Neuronal stem cell (in vitro differentiated cells): ENCODE measurements around the gene PLXNA3.
"Not testable (repeated sequence)": the region's sequence is repeated elsewhere in the genome, so short reads cannot be mapped to it uniquely, and the experiment has no call there.

Experiments
- DNase-seq: peaks from one replicate; pipeline ENCODE4 v3.0.0-alpha.2; 2013; ENCODE audit warnings: low spot score
- H2AFZ ChIP-seq: one replicate; pipeline ENCODE4 v1.6.1; 2013; ENCODE audit warnings: mild to moderate bottlenecking, low read length, inconsistent platforms
- H2AK5ac ChIP-seq: 2 replicates; pipeline ENCODE4 v1.6.1; 2013; ENCODE audit warnings: low read depth, mild to moderate bottlenecking, inconsistent platforms, low read length, moderate library complexity, mixed read lengths
- H2BK120ac ChIP-seq: 2 replicates; pipeline ENCODE4 v1.6.1; 2013; ENCODE audit warnings: low read depth, mild to moderate bottlenecking, inconsistent platforms, low read length, moderate library complexity, mixed read lengths
- H2BK12ac ChIP-seq: one replicate; pipeline ENCODE4 v1.6.1; 2013; ENCODE audit warnings: low read length, inconsistent platforms
- H2BK15ac ChIP-seq: 2 replicates; pipeline ENCODE4 v1.6.1; 2013; ENCODE audit warnings: mild to moderate bottlenecking, low read length, inconsistent platforms, mixed read lengths
- H2BK5ac ChIP-seq: one replicate; pipeline ENCODE4 v1.6.1; 2013; ENCODE audit warnings: inconsistent platforms, mild to moderate bottlenecking, low read length, moderate library complexity
- H3K14ac ChIP-seq: one replicate; pipeline ENCODE4 v1.6.1; 2013; ENCODE audit warnings: low read length, inconsistent platforms
- H3K18ac ChIP-seq: 2 replicates; pipeline ENCODE4 v1.6.1; 2013; ENCODE audit warnings: low read length, inconsistent platforms
- H3K23ac ChIP-seq: 2 replicates; pipeline ENCODE4 v1.6.1; 2013; ENCODE audit warnings: low read depth, mild to moderate bottlenecking, mixed read lengths, low read length, inconsistent platforms; ENCODE audit not compliant: poor library complexity
- H3K27ac ChIP-seq: replicated peaks from 3 replicates; pipeline ENCODE4 v1.5.1; 2013; ENCODE audit warnings: low read length, inconsistent platforms
- H3K27me3 ChIP-seq, 3 experiments: 2 replicates each; pipeline ENCODE4 v1.6.1; 2013; ENCODE audit warnings: low read length in 3 of 3, mild to moderate bottlenecking in 2 of 3, inconsistent platforms in 1 of 3, low read depth in 1 of 3, mixed read lengths in 1 of 3, moderate library complexity in 1 of 3; ENCODE audit not compliant: control insufficient read depth in 3 of 3, insufficient read depth in 3 of 3
- H3K36me3 ChIP-seq, 2 donors: replicated peaks in 1 of 2; 2 replicates each; pipeline ENCODE4 v1.6.1; 2013; ENCODE audit warnings: low read length in 2 of 2; ENCODE audit not compliant: control insufficient read depth in 2 of 2, insufficient read depth in 2 of 2
- H3K4ac ChIP-seq: 2 replicates; pipeline ENCODE4 v1.6.1; 2013; ENCODE audit warnings: inconsistent platforms, mild to moderate bottlenecking, low read length, moderate library complexity
- H3K4me1 ChIP-seq, 2 donors: 1 replicate in 1 of 2; 2 replicates in 1 of 2; pipeline ENCODE4 v1.6.1; 2013; ENCODE audit warnings: low read length in 2 of 2, low read depth in 1 of 2; ENCODE audit not compliant: control insufficient read depth in 2 of 2, insufficient read depth in 1 of 2
- H3K4me2 ChIP-seq: one replicate; pipeline ENCODE4 v1.6.1; 2013; ENCODE audit warnings: mild to moderate bottlenecking, low read length, inconsistent platforms; ENCODE audit not compliant: insufficient read depth, poor library complexity, severe bottlenecking
- H3K4me3 ChIP-seq, 2 donors: 2 replicates each; pipeline ENCODE4 v1.5.1; 2013; ENCODE audit warnings: low read length in 2 of 2, mild to moderate bottlenecking in 2 of 2, inconsistent platforms in 1 of 2, moderate library complexity in 1 of 2
- H3K79me1 ChIP-seq: one replicate; pipeline ENCODE4 v1.6.1; 2013; ENCODE audit warnings: low read depth, mild to moderate bottlenecking, inconsistent platforms, low read length, moderate library complexity
- H3K9ac ChIP-seq: one replicate; pipeline ENCODE4 v1.6.1; 2013; ENCODE audit warnings: mild to moderate bottlenecking, low read depth, low read length, inconsistent platforms; ENCODE audit not compliant: poor library complexity
- H3K9me3 ChIP-seq, 2 donors: replicated peaks in 1 of 2; 2 replicates each; pipeline versions ENCODE3 to v1.6.1; 2013; ENCODE audit warnings: low read length in 2 of 2, mild to moderate bottlenecking in 2 of 2, inconsistent platforms in 1 of 2, low read depth in 1 of 2, mixed read lengths in 1 of 2, moderate library complexity in 1 of 2; ENCODE audit not compliant: control insufficient read depth in 2 of 2, insufficient read depth in 1 of 2
- H4K8ac ChIP-seq: one replicate; pipeline ENCODE4 v1.6.1; 2013; ENCODE audit warnings: low read depth, mild to moderate bottlenecking, inconsistent platforms, low read length, moderate library complexity
- H4K91ac ChIP-seq: one replicate; pipeline ENCODE4 v1.6.1; 2013; ENCODE audit warnings: low read length, low read depth, mild to moderate bottlenecking, inconsistent platforms; ENCODE audit not compliant: poor library complexity
- WGBS, 2 donors: extraction: QIAGEN DNeasy Blood & Tissue Kit; methylation state at CpG; one replicate each; pipeline ENCODE4 v1.1.7; 2013; ENCODE audit warnings: missing lambda C conversion rate in 2 of 2, mixed read lengths in 1 of 2; ENCODE audit not compliant: insufficient read length in 2 of 2, insufficient replicate concordance in 1 of 2; ENCODE audit errors: extremely low coverage in 2 of 2; 5-methylcytosine and 5-hydroxymethylcytosine counted together

PLXNA3 gene

DNA sequence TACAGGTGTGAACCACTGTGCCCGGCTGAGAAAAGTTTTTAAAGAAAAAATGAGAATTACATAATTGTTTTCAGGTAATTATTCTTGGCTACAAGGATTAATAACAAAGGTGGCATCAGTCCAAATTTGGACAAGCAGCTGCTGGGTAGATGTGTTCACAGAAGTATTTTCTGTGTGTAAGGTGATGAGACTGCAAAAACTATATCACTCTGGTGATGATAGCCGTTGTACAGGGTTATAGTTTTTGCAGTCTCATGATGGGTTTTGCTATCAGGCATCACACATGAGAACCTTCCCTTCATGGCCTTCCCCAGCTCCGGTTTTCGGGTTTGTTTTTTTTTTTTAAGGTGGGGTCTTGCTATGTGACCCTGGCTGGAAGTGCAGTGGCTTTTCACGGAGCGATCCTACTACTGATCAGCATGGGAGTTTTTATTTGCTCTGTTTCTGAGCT, 37.4 kb downstream of the PLXNA3 start:
- Histone ChIP-seq H3K27me3 (no peaks in the 10 kb centered on the region), H3K9me3 (no peaks in the 10 kb centered on the region), H3K4me2 (no peak overlapping the region), H3K9ac (no peak overlapping the region), H3K4me1 (no peaks in the 10 kb centered on the region), H2BK15ac (no peak overlapping the region), H4K8ac (no peak overlapping the region), H3K4ac (no peak overlapping the region), H2BK12ac (no peak overlapping the region), H3K79me1 (no peaks in the 10 kb centered on the region), H3K23ac (no peak overlapping the region), H3K18ac (no peak overlapping the region), H3K36me3 (no peaks in the 10 kb centered on the region), H2AK5ac (no peak overlapping the region), H3K4me3 (no peak overlapping the region), H3K14ac (no peak overlapping the region), H3K27ac (no peak overlapping the region), H2BK5ac (no peak overlapping the region), H4K91ac (no peak overlapping the region), H2AFZ (no peak overlapping the region), H2BK120ac (no peak overlapping the region)
- no peak for DNase-seq
- no CpG with 5 or more reads among the region's 6 CpGs for WGBS, 2 donors

DNA sequence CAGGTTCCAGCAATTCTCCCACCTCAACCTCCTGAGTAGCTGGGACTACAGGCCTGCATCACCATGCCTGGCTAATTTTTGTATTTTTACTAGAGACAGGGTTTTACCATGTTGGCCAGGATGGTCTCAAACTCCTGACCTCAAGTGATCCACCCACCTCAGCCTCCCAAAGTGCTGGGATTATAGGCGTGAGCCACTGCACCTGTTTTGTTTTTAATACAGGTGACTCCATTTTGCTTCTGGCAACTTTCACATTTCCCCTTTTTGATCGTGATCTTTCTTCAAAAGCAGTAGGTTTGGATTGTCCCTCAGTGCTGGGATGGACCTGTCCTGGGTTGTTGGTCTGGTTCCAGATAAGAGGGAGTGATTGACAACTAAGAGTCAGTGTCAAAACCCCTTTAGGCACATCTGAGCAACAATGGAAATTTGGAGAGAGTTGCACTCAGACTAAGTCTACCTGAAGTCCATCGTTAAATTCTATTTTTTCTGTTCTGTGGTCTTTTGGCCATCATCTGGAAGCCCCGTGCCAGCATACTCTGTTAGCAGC, 38.6 kb downstream of the PLXNA3 start:
- H3K9me3 ChIP-seq, H3K36me3 ChIP-seq, H3K27me3 ChIP-seq, H2AK5ac ChIP-seq, H3K79me1 ChIP-seq, H3K14ac ChIP-seq, H2BK120ac ChIP-seq, H2BK5ac ChIP-seq, DNase-seq, H2AFZ ChIP-seq, H3K4me1 ChIP-seq, H3K23ac ChIP-seq, H4K91ac ChIP-seq, H3K4ac ChIP-seq, H2BK15ac ChIP-seq, H4K8ac ChIP-seq, H3K4me3 ChIP-seq, H3K9ac ChIP-seq, H3K4me2 ChIP-seq, H2BK12ac ChIP-seq, H3K18ac ChIP-seq, H3K27ac ChIP-seq: not testable (repeated sequence)
- WGBS, 2 donors: no CpG with 5 or more reads among the region's 4 CpGs

DNA sequence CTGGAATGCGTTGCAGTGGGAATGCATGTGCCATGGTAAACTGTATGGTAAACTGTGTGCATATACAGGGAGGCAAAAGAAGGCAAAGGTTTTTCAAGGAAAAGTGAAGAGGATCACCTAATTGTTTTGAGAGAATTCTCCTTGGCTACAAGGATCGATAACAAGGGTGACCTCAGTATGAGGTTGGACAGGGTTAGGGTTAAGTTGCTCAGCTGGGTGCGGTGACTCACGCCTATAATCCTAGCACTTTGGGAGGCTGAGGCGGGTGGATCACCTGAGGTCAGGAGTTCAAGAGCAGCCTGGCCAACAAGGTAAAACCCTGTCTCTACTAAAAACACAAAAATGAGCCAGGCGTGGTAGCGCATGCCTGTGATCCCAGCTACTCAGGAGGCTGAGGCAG, 43.3 kb downstream of the PLXNA3 start:
- H4K91ac ChIP-seq, H3K27me3 ChIP-seq, H3K36me3 ChIP-seq, H3K4me1 ChIP-seq, H2BK5ac ChIP-seq, H3K79me1 ChIP-seq, H3K14ac ChIP-seq, H3K9me3 ChIP-seq, H3K4ac ChIP-seq, H3K18ac ChIP-seq, H2AK5ac ChIP-seq, H2BK12ac ChIP-seq, H3K9ac ChIP-seq, H3K27ac ChIP-seq, H3K23ac ChIP-seq, H2BK120ac ChIP-seq, H3K4me2 ChIP-seq, H4K8ac ChIP-seq, H2BK15ac ChIP-seq, H2AFZ ChIP-seq, H3K4me3 ChIP-seq, DNase-seq: not testable (repeated sequence)
- no CpG with 5 or more reads among the region's 7 CpGs for WGBS, 2 donors

DNA sequence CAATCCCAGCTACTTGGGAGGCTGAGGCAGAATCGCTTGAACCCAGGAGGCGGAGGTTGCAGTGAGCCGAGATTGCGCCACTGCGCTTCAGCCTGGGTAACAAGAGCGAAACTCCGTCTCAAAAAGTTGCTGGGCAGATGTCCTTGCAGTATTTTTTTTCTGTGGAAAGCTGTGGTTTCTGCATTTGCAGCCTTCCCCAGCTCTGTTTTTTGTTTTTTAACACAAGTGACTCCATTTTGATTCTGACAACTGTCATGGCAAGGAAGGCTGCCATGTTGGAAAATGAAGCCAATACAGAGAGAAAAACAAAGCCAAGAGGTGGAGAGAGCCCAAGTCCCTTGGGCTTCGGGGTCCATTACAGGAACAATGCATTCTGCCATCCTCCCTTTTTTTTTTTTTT, 44.0 kb downstream of the PLXNA3 start:
- Histone ChIP-seq H2BK5ac (no peak overlapping the region), H3K4me1 (peaks cover 0 to 3% of the 10 kb centered on the region in 2 donors), H3K36me3 (peaks cover 0 to 7% of the 10 kb centered on the region in 2 donors), H3K4ac (no peak overlapping the region), H3K9me3 (no peaks in the 10 kb centered on the region), H4K8ac (no peak overlapping the region), H3K27ac (no peak overlapping the region), H4K91ac (no peak overlapping the region), H2BK12ac (no peak overlapping the region), H3K9ac (no peak overlapping the region), H3K4me2 (no peak overlapping the region), H2BK120ac (no peak overlapping the region), H3K27me3 (no peaks in the 10 kb centered on the region), H2BK15ac (no peak overlapping the region), H3K14ac (no peak overlapping the region), H2AK5ac (no peak overlapping the region), H3K18ac (no peak overlapping the region), H2AFZ (no peak overlapping the region), H3K79me1 (no peaks in the 10 kb centered on the region), H3K4me3 (no peak overlapping the region), H3K23ac (no peak overlapping the region)
- WGBS, 2 donors: no CpG with 5 or more reads among the region's 8 CpGs
- no peak for DNase-seq
